Measurements from ENCODE around the gene PKNOX2. TPM values are rescaled to one million over a fixed set of nuclear protein-coding genes. Genes with fewer than 3 reads are reported as not detected.
A peak's percentile ranks its signal among the peaks of the same experiment; 100 is the strongest.

PKNOX2 gene
- total RNA-seq, 1 donor = under 0.01 TPM

- Histone ChIP-seq H3K27me3 (ENCODE audit: insufficient read depth, low read length) (peaks cover 13% of the 10 kb centered on the region), H3K36me3 (ENCODE audit: insufficient read depth, low read length) (no peaks in the 10 kb centered on the region), H3K27ac (ENCODE audit: low read depth, low read length) (no peak overlapping the region), H3K79me2 (ENCODE audit: insufficient read depth, low read length) (no peaks in the 10 kb centered on the region), H3K9me3 (ENCODE audit: low read depth, low read length) (no peaks in the 10 kb centered on the region), H3K4me3 (ENCODE audit: insufficient read depth, low read length) (no peak overlapping the region), H3K4me1 (ENCODE audit: insufficient read depth, low read length) (peaks cover 29% of the 10 kb centered on the region), H2AFZ (ENCODE audit: low read length) (no peak overlapping the region), H3K4me2 (ENCODE audit: insufficient read depth, low read length) (no peak overlapping the region), H4K20me1 (ENCODE audit: insufficient read depth, low read length) (no peaks in the 10 kb centered on the region)
- no peak for DNase-seq (ENCODE audit: insufficient read length, low spot score, missing footprints)
- TF ChIP-seq, protein P1, sequence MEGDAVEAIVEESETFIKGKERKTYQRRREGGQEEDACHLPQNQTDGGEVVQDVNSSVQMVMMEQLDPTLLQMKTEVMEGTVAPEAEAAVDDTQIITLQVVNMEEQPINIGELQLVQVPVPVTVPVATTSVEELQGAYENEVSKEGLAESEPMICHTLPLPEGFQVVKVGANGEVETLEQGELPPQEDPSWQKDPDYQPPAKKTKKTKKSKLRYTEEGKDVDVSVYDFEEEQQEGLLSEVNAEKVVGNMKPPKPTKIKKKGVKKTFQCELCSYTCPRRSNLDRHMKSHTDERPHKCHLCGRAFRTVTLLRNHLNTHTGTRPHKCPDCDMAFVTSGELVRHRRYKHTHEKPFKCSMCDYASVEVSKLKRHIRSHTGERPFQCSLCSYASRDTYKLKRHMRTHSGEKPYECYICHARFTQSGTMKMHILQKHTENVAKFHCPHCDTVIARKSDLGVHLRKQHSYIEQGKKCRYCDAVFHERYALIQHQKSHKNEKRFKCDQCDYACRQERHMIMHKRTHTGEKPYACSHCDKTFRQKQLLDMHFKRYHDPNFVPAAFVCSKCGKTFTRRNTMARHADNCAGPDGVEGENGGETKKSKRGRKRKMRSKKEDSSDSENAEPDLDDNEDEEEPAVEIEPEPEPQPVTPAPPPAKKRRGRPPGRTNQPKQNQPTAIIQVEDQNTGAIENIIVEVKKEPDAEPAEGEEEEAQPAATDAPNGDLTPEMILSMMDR (IDR thresholded peaks at IDR 0.05; ENCODE audit: extremely low read depth, low read depth, low read length) = no peak
These were observed 209.8 kb downstream of the PKNOX2 start for GRCh38 chr11:125374398-125374797.

GRCh38 chr11:125375146-125375545 lies 210.6 kb downstream of the PKNOX2 start:
- DNase-seq (ENCODE audit: insufficient read length, low spot score, missing footprints) = no peak
- no peaks in the 10 kb centered on the region for H3K79me2 ChIP-seq (ENCODE audit: insufficient read depth, low read length)
- TF ChIP-seq, protein P1 (IDR thresholded peaks at IDR 0.05; ENCODE audit: extremely low read depth, low read depth, low read length) = no peak
- H3K4me1 ChIP-seq (ENCODE audit: insufficient read depth, low read length) = peaks cover 29% of the 10 kb centered on the region
- no peak overlapping the region for H3K27ac ChIP-seq (ENCODE audit: low read depth, low read length)
- H3K4me3 ChIP-seq (ENCODE audit: insufficient read depth, low read length) = no peak overlapping the region
- no peaks in the 10 kb centered on the region for H3K9me3 ChIP-seq (ENCODE audit: low read depth, low read length)
- H2AFZ ChIP-seq (ENCODE audit: low read length) = no peak overlapping the region
- peaks cover 12% of the 10 kb centered on the region for H3K27me3 ChIP-seq (ENCODE audit: insufficient read depth, low read length)
- no peak overlapping the region for H3K4me2 ChIP-seq (ENCODE audit: insufficient read depth, low read length)
- H3K36me3 ChIP-seq (ENCODE audit: insufficient read depth, low read length) = no peaks in the 10 kb centered on the region
- no peaks in the 10 kb centered on the region for H4K20me1 ChIP-seq (ENCODE audit: insufficient read depth, low read length)

DNA sequence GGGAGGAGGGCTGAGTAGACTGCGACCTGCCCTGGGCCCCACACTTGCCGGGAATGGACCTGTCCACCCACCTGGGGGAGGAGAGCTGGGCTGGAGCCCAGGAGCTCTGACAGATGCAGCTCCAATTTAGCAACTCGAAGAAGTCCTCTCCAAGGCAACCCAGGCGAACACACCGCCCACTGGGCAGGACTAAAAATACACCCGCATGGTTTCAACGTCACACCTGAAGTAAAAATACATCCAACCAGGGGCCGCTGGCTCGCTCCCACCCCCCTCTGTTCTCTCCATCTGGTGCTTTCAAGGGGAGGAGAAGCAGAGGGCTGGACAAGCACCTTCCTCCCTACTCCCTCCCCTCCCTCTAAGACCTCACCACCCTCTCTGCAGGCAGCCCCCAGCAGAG lies 211.6 kb downstream of the PKNOX2 start:
- Histone ChIP-seq H3K4me1 (ENCODE audit: insufficient read depth, low read length) (peaks cover 29% of the 10 kb centered on the region), H2AFZ (ENCODE audit: low read length) (no peak overlapping the region), H3K27ac (ENCODE audit: low read depth, low read length) (no peak overlapping the region), H3K27me3 (ENCODE audit: insufficient read depth, low read length) (peaks cover 13% of the 10 kb centered on the region), H3K4me3 (ENCODE audit: insufficient read depth, low read length) (no peak overlapping the region), H3K79me2 (ENCODE audit: insufficient read depth, low read length) (no peaks in the 10 kb centered on the region), H4K20me1 (ENCODE audit: insufficient read depth, low read length) (no peaks in the 10 kb centered on the region), H3K36me3 (ENCODE audit: insufficient read depth, low read length) (no peaks in the 10 kb centered on the region), H3K4me2 (ENCODE audit: insufficient read depth, low read length) (peak overlapping the region; percentile 16), H3K9me3 (ENCODE audit: low read depth, low read length) (no peaks in the 10 kb centered on the region)
- DNase-seq (ENCODE audit: insufficient read length, low spot score, missing footprints) = peak; percentile 79
- TF ChIP-seq, protein P1 (IDR thresholded peaks at IDR 0.05; ENCODE audit: extremely low read depth, low read depth, low read length) = no peak

DNA sequence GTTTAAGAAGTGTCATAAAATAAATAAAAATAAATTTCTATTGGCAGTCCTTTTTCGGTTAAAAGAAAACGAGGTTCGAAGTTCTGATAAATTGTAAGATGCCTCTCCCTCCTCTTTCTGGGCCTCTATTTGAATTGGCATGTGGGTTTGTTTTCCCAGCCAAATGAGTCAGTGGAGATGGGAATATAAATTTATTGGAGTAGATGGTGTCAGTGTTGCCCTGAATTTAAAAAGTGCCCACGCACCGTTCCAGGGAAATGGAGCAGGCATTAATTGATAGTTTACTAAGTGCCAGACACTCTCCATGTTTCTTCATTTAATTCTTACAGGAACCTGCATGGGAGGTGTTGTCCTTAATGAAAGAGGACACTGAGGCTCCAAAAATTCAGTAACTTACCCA lies 212.3 kb downstream of the PKNOX2 start:
- TF ChIP-seq, protein P1 (IDR thresholded peaks at IDR 0.05; ENCODE audit: extremely low read depth, low read depth, low read length) = no peak
- H3K4me1 ChIP-seq (ENCODE audit: insufficient read depth, low read length) = peaks cover 29% of the 10 kb centered on the region
- no peaks in the 10 kb centered on the region for H4K20me1 ChIP-seq (ENCODE audit: insufficient read depth, low read length)
- no peak overlapping the region for H3K27ac ChIP-seq (ENCODE audit: low read depth, low read length)
- no peaks in the 10 kb centered on the region for H3K9me3 ChIP-seq (ENCODE audit: low read depth, low read length)
- no peak overlapping the region for H2AFZ ChIP-seq (ENCODE audit: low read length)
- H3K4me2 ChIP-seq (ENCODE audit: insufficient read depth, low read length) = peak overlapping the region; percentile 16
- no peak overlapping the region for H3K4me3 ChIP-seq (ENCODE audit: insufficient read depth, low read length)
- no peaks in the 10 kb centered on the region for H3K79me2 ChIP-seq (ENCODE audit: insufficient read depth, low read length)
- no peaks in the 10 kb centered on the region for H3K36me3 ChIP-seq (ENCODE audit: insufficient read depth, low read length)
- DNase-seq (ENCODE audit: insufficient read length, low spot score, missing footprints) = peak; percentile 96
- peaks cover 14% of the 10 kb centered on the region for H3K27me3 ChIP-seq (ENCODE audit: insufficient read depth, low read length)

All from osteoblast (primary cell).